Esophagus squamous epithelium (tissue), 4 donors: ENCODE results near the gene OGFOD2.

Experiments used
- CTCF ChIP-seq, 6 experiments: fragments of 450-650 bp in 4 of 6; fragments of 200-600 bp in 2 of 6; sonication (generic) in 2 of 6; IDR thresholded peaks; one replicate each; pipeline ENCODE4 v1.5.1; 2016 to 2019; ENCODE audit warnings: antibody characterized with exemption in 6 of 6, mild to moderate bottlenecking in 4 of 6, moderate library complexity in 4 of 6
- POLR2A ChIP-seq, 4 donors: fragments of 450-650 bp; IDR thresholded peaks; one replicate each; pipeline ENCODE4 v1.6.1; 2017; ENCODE audit warnings: antibody characterized with exemption in 4 of 4, mild to moderate bottlenecking in 4 of 4, moderate library complexity in 3 of 4

GRCh38 chr12:122928404-122929147, 46.5 kb upstream of the OGFOD2 start:
- TF ChIP-seq POLR2A (IDR thresholded peaks at IDR 0.05): no peak
- no peak for TF ChIP-seq CTCF (IDR thresholded peaks at IDR 0.05)
